ENCODE measurements around the gene JARID2. TPM values are rescaled to one million over a fixed set of nuclear protein-coding genes. Genes with fewer than 3 reads are reported as not detected.

The JARID2 gene
- total RNA-seq, 1 experiment from 2014 or later: 0.56 TPM

GRCh38 chr6:15396808-15397207 is 150.9 kb downstream of the JARID2 start:
- Histone ChIP-seq H3K4me3 (no peak overlapping the region), H3K27me3 (no peaks in the 10 kb centered on the region), H3K9me3 (no peaks in the 10 kb centered on the region), H3K36me3 (no peaks in the 10 kb centered on the region)
- DNase-seq: no peak

GRCh38 chr6:15398633-15399275 is 152.9 kb downstream of the JARID2 start:
- H3K9me3 ChIP-seq: no peaks in the 10 kb centered on the region
- DNase-seq: no peak
- no peaks in the 10 kb centered on the region for H3K36me3 ChIP-seq
- H3K27me3 ChIP-seq: no peaks in the 10 kb centered on the region
- H3K4me3 ChIP-seq: no peak overlapping the region

- Histone ChIP-seq H3K9me3 (no peaks in the 10 kb centered on the region), H3K36me3 (no peaks in the 10 kb centered on the region), H3K4me3 (peak overlapping the region; percentile 22), H3K27me3 (no peaks in the 10 kb centered on the region)
- peak; percentile 85 for DNase-seq
These were observed 154.0 kb downstream of the JARID2 start for GRCh38 chr6:15399641-15400470.

- Histone ChIP-seq H3K27me3 (no peaks in the 10 kb centered on the region), H3K9me3 (no peaks in the 10 kb centered on the region), H3K36me3 (no peaks in the 10 kb centered on the region), H3K4me3 (no peak overlapping the region)
- DNase-seq: no peak
These were observed 154.7 kb downstream of the JARID2 start for GRCh38 chr6:15400572-15401004.

- Histone ChIP-seq H3K4me3 (no peak overlapping the region), H3K27me3 (no peaks in the 10 kb centered on the region), H3K9me3 (no peaks in the 10 kb centered on the region), H3K36me3 (no peaks in the 10 kb centered on the region)
- DNase-seq: no peak
These were observed 155.3 kb downstream of the JARID2 start for GRCh38 chr6:15401120-15401519.

GRCh38 chr6:15401769-15402250 is 155.9 kb downstream of the JARID2 start:
- H3K4me3 ChIP-seq: no peak overlapping the region
- no peak for DNase-seq
- H3K9me3 ChIP-seq: no peaks in the 10 kb centered on the region
- H3K36me3 ChIP-seq: no peaks in the 10 kb centered on the region
- H3K27me3 ChIP-seq: no peaks in the 10 kb centered on the region

GRCh38 chr6:15402406-15403045 is 156.7 kb downstream of the JARID2 start:
- no peaks in the 10 kb centered on the region for H3K9me3 ChIP-seq
- no peaks in the 10 kb centered on the region for H3K36me3 ChIP-seq
- H3K27me3 ChIP-seq: no peaks in the 10 kb centered on the region
- DNase-seq: no peak
- H3K4me3 ChIP-seq: no peak overlapping the region

- Histone ChIP-seq H3K9me3 (no peaks in the 10 kb centered on the region), H3K4me3 (no peak overlapping the region), H3K27me3 (peaks cover 3% of the 10 kb centered on the region; the same call in 1 of the 2 replicates), H3K36me3 (no peaks in the 10 kb centered on the region)
- DNase-seq: no peak
These were observed 157.4 kb downstream of the JARID2 start for GRCh38 chr6:15403094-15403755.

GRCh38 chr6:15404685-15404980 is 158.8 kb downstream of the JARID2 start:
- Histone ChIP-seq H3K27me3 (peaks cover 17% of the 10 kb centered on the region), H3K36me3 (no peaks in the 10 kb centered on the region), H3K4me3 (no peak overlapping the region), H3K9me3 (no peaks in the 10 kb centered on the region)
- DNase-seq: no peak

GRCh38 chr6:15405129-15406068 is 159.5 kb downstream of the JARID2 start:
- H3K4me3 ChIP-seq: no peak overlapping the region
- peaks cover 21% of the 10 kb centered on the region for H3K27me3 ChIP-seq
- H3K9me3 ChIP-seq: no peaks in the 10 kb centered on the region
- no peak for DNase-seq
- H3K36me3 ChIP-seq: no peaks in the 10 kb centered on the region

- DNase-seq: no peak
- no peaks in the 10 kb centered on the region for H3K9me3 ChIP-seq
- no peak overlapping the region for H3K4me3 ChIP-seq
- H3K27me3 ChIP-seq: peaks cover 24% of the 10 kb centered on the region
- H3K36me3 ChIP-seq: no peaks in the 10 kb centered on the region
These were observed 160.6 kb downstream of the JARID2 start for GRCh38 chr6:15406452-15406851.

- Histone ChIP-seq H3K36me3 (no peaks in the 10 kb centered on the region), H3K9me3 (no peaks in the 10 kb centered on the region), H3K27me3 (peaks cover 24% of the 10 kb centered on the region), H3K4me3 (no peak overlapping the region)
- no peak for DNase-seq
These were observed 162.1 kb downstream of the JARID2 start for GRCh38 chr6:15408008-15408407.

GRCh38 chr6:15408758-15409157 is 162.9 kb downstream of the JARID2 start:
- DNase-seq: no peak
- H3K9me3 ChIP-seq: no peaks in the 10 kb centered on the region
- no peak overlapping the region for H3K4me3 ChIP-seq
- peaks cover 24% of the 10 kb centered on the region for H3K27me3 ChIP-seq
- no peaks in the 10 kb centered on the region for H3K36me3 ChIP-seq

GRCh38 chr6:15409301-15410125 is 163.6 kb downstream of the JARID2 start:
- no peak for DNase-seq
- peaks cover 24% of the 10 kb centered on the region for H3K27me3 ChIP-seq
- no peaks in the 10 kb centered on the region for H3K36me3 ChIP-seq
- no peaks in the 10 kb centered on the region for H3K9me3 ChIP-seq
- no peak overlapping the region for H3K4me3 ChIP-seq

GRCh38 chr6:15410126-15410391 is 164.2 kb downstream of the JARID2 start:
- H3K9me3 ChIP-seq: no peaks in the 10 kb centered on the region
- no peaks in the 10 kb centered on the region for H3K36me3 ChIP-seq
- H3K4me3 ChIP-seq: no peak overlapping the region
- peaks cover 24% of the 10 kb centered on the region for H3K27me3 ChIP-seq
- DNase-seq: no peak

- DNase-seq: no peak
- Histone ChIP-seq H3K27me3 (peaks cover 24% of the 10 kb centered on the region), H3K9me3 (no peaks in the 10 kb centered on the region), H3K36me3 (no peaks in the 10 kb centered on the region), H3K4me3 (no peak overlapping the region)
These were observed 164.9 kb downstream of the JARID2 start for GRCh38 chr6:15410752-15411151.

Measured in MG63 (cell line).